Measurements from ENCODE around the gene PHF21B.
A peak's percentile ranks its signal among the peaks of the same experiment; 100 is the strongest.
"Not testable (repeated sequence)": the region's sequence is repeated elsewhere in the genome, so short reads cannot be mapped to it uniquely, and the experiment has no call there.

Gene PHF21B

GRCh38 chr22:44986926-44987325, 22.9 kb downstream of the PHF21B start:
- DNase-seq, result no peak

GRCh38 chr22:44985906-44986527, 23.8 kb downstream of the PHF21B start:
- no peak for DNase-seq

GRCh38 chr22:44983878-44984482, 25.8 kb downstream of the PHF21B start:
- no peak for DNase-seq

GRCh38 chr22:44982445-44982844, 27.4 kb downstream of the PHF21B start:
- DNase-seq, result no peak

- DNase-seq, result no peak
Measured at GRCh38 chr22:44981857-44982256, 27.9 kb downstream of the PHF21B start.

GRCh38 chr22:44979154-44979553, 30.7 kb downstream of the PHF21B start:
- no peak for DNase-seq

GRCh38 chr22:44975427-44976262, 34.2 kb downstream of the PHF21B start:
- peak; percentile 54 for DNase-seq

GRCh38 chr22:44974454-44974853, 35.4 kb downstream of the PHF21B start:
- DNase-seq, result no peak

GRCh38 chr22:44973829-44974228, 36.0 kb downstream of the PHF21B start:
- DNase-seq, result no peak

- no peak for DNase-seq
Measured at GRCh38 chr22:44972363-44973083, 37.3 kb downstream of the PHF21B start.

- DNase-seq, result no peak
Measured at GRCh38 chr22:44971651-44972362, 38.0 kb downstream of the PHF21B start.

GRCh38 chr22:44970291-44970690, 39.5 kb downstream of the PHF21B start:
- DNase-seq, result no peak

- no peak for DNase-seq
Measured at GRCh38 chr22:44969817-44970216, 40.0 kb downstream of the PHF21B start.

GRCh38 chr22:44968736-44969135, 41.1 kb downstream of the PHF21B start:
- DNase-seq, result no peak

- DNase-seq, result no peak
Measured at GRCh38 chr22:44965171-44965570, 44.6 kb downstream of the PHF21B start.

- no peak for DNase-seq
Measured at GRCh38 chr22:44964722-44965078, 45.1 kb downstream of the PHF21B start.

GRCh38 chr22:44963832-44964721, 45.7 kb downstream of the PHF21B start:
- no peak for DNase-seq

- DNase-seq, result no peak
Measured at GRCh38 chr22:44962741-44963454, 46.9 kb downstream of the PHF21B start.

GRCh38 chr22:44961682-44962081, 48.1 kb downstream of the PHF21B start:
- DNase-seq, result not testable (repeated sequence)

GRCh38 chr22:44956840-44957767, 52.7 kb downstream of the PHF21B start:
- no peak for DNase-seq

All from NK-92 treated with Interleukin-12 subunit alpha and Interleukin-12 subunit beta, amount 100 ng/mL, for 24 hours (cell line).